ENCODE results near the gene PRX.

PRX gene

DNA sequence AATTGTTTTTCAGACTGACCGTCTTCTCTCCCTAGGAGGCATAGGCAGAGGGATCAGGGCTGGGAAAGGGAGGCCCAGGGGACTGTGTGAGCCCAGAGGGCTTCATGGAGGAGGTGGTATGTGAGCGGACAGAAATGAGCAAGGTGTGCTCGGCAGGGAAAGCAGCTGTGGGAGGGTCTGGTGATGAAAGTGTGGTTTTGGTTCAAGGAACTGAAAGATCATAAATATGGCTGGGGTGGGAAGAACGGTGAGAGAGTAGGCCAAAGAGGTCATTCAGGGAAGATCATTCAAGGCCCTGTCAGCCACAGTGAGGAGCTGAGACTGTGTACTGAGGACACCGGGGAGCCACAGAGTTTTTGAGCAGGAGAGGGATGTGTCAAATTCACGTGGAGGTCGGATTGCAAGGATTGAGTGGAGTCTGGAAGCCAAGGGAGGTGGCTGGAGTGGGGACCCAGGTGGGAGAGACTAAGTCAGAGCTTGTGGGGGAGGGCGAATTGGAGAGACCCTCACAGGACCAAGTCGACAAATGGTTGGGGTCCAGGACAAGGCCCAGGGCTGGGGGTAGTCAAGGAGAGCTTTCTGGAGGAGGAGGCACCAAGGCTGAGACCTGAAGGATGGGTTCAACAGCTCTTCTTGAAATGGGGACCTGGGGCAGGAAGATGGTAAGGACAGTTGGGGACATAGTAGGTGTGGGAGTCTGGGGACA lies 57.0 kb downstream of the PRX start:
- H3K36me3 ChIP-seq (ENCODE audit: insufficient read depth, low read length) = no peaks in the 10 kb centered on the region
- H3F3A ChIP-seq (ENCODE audit: low read depth) = no peaks in the 10 kb centered on the region
- no peaks in the 10 kb centered on the region for H3K79me2 ChIP-seq (ENCODE audit: insufficient read depth, low read length)
- no peaks in the 10 kb centered on the region for H3K9me3 ChIP-seq (ENCODE audit: insufficient read depth, low read depth, low read length)
- H2AFZ ChIP-seq (ENCODE audit: low read length) = no peak overlapping the region
- TF ChIP-seq, protein P1, sequence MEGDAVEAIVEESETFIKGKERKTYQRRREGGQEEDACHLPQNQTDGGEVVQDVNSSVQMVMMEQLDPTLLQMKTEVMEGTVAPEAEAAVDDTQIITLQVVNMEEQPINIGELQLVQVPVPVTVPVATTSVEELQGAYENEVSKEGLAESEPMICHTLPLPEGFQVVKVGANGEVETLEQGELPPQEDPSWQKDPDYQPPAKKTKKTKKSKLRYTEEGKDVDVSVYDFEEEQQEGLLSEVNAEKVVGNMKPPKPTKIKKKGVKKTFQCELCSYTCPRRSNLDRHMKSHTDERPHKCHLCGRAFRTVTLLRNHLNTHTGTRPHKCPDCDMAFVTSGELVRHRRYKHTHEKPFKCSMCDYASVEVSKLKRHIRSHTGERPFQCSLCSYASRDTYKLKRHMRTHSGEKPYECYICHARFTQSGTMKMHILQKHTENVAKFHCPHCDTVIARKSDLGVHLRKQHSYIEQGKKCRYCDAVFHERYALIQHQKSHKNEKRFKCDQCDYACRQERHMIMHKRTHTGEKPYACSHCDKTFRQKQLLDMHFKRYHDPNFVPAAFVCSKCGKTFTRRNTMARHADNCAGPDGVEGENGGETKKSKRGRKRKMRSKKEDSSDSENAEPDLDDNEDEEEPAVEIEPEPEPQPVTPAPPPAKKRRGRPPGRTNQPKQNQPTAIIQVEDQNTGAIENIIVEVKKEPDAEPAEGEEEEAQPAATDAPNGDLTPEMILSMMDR (conservative IDR thresholded peaks at IDR 0.05; ENCODE audit: low read length) = no peak
- no peak for TF ChIP-seq EZH2phosphoT487 (IDR thresholded peaks at IDR 0.05; ENCODE audit: borderline replicate concordance)
- no peak overlapping the region for H3K4me2 ChIP-seq (ENCODE audit: low read depth, low read length, poor library complexity, severe bottlenecking)
- no peak overlapping the region for H3K4me3 ChIP-seq (ENCODE audit: low read length, poor library complexity, severe bottlenecking)
- H3K27me3 ChIP-seq (ENCODE audit: insufficient read depth, low read length, poor library complexity, severe bottlenecking) = no peaks in the 10 kb centered on the region
- no peaks in the 10 kb centered on the region for H3K9me2 ChIP-seq (replicated peaks; ENCODE audit: low read depth, low read length)
- no peak overlapping the region for H3K9ac ChIP-seq (ENCODE audit: low read depth, low read length, poor library complexity, severe bottlenecking)
- no peaks in the 10 kb centered on the region for H4K20me1 ChIP-seq (ENCODE audit: insufficient read depth, low read length, poor library complexity, severe bottlenecking)
- H3K4me1 ChIP-seq (ENCODE audit: insufficient read depth, low read length, poor library complexity, severe bottlenecking) = peaks cover 5% of the 10 kb centered on the region

DNA sequence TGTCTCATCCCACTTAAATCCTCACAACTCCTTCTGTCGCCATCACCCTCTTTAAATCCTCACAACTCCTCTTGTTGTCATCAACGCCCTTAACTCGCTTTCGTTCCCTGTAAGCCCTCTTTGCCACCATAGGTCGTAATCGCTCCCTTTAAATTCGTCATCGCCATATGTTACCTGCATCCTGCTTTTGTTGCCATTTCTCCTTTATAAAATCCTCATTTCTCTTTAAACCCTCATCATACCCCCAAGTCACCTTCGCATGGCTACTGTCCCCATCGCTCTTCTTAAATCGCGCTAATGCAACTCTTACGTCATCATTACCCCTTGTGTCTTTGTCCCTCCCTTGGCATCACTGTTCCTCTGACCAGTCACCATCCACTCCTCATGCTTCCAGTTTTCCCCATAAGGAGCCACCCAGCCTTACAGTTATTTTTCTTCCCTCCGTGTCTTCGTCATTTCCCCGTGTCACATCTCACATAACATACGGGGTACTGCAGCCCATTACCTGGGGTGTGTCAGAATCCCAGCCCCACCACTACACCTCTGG lies 64.1 kb downstream of the PRX start:
- peak overlapping the region; percentile 87 for H3K4me3 ChIP-seq (ENCODE audit: low read length, poor library complexity, severe bottlenecking)
- H3K9ac ChIP-seq (ENCODE audit: low read depth, low read length, poor library complexity, severe bottlenecking) = peak overlapping the region; percentile 64
- H3F3A ChIP-seq (ENCODE audit: low read depth) = no peaks in the 10 kb centered on the region
- H3K27me3 ChIP-seq (ENCODE audit: insufficient read depth, low read length, poor library complexity, severe bottlenecking) = no peaks in the 10 kb centered on the region
- no peaks in the 10 kb centered on the region for H3K9me3 ChIP-seq (ENCODE audit: insufficient read depth, low read depth, low read length)
- no peaks in the 10 kb centered on the region for H3K9me2 ChIP-seq (replicated peaks; ENCODE audit: low read depth, low read length)
- TF ChIP-seq EZH2phosphoT487 (IDR thresholded peaks at IDR 0.05; ENCODE audit: borderline replicate concordance) = no peak
- TF ChIP-seq, protein P1 (conservative IDR thresholded peaks at IDR 0.05; ENCODE audit: low read length) = no peak
- peaks cover 24% of the 10 kb centered on the region for H3K79me2 ChIP-seq (ENCODE audit: insufficient read depth, low read length)
- peak overlapping the region; percentile 83 for H3K4me2 ChIP-seq (ENCODE audit: low read depth, low read length, poor library complexity, severe bottlenecking)
- H3K4me1 ChIP-seq (ENCODE audit: insufficient read depth, low read length, poor library complexity, severe bottlenecking) = peaks cover 23% of the 10 kb centered on the region
- no peak overlapping the region for H2AFZ ChIP-seq (ENCODE audit: low read length)
- H3K36me3 ChIP-seq (ENCODE audit: insufficient read depth, low read length) = no peaks in the 10 kb centered on the region
- H4K20me1 ChIP-seq (ENCODE audit: insufficient read depth, low read length, poor library complexity, severe bottlenecking) = peaks cover 5% of the 10 kb centered on the region

DNA sequence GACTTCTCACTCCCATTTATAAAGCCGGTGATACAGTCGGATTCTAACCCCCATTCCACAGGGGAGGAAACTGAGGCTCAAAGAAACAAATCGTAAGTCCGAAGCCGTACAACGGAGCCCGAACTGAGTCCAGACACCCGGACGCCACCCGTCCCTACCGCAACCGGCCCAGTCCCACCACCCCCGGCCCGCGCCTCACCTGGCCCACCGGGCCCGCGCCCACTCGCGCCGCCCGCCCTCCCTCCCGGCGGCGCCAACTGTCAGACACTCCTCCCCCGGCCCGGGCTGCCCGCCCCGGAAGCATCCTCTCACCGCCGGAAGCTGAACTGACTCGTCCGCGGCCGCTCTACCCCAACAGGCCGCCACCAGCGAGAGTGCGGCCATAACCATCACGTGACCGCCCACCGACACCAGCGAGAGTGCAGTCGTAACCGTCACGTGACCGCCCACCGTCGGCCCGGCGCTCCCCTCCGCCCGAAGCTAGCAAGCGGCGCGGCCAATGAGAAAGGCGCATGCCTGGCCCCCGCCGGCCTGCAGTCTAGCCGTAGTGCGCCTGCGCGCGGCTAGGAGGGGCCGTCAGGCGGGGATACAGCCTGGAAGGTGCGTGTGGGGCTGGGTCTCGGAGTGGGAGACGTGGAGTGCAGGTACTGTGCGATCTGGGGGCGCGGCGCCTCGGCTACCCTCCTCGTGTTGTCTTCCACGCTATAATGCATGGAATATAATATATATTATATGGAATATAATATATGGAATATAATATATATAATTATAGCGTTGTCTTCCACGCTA lies 64.9 kb downstream of the PRX start, which contains the start of the genes C19orf47 and PLD3:
C19orf47 (minus strand) TSS at position 273 of the 789 bp plus-strand sequence. CDS start 6,540 bp downstream, outside the sequence.
PLD3 (plus strand) TSS at position 571 of the 789 bp plus-strand sequence. CDS start 17,789 bp downstream, outside the sequence.
- Histone ChIP-seq H3K4me3 (ENCODE audit: low read length, poor library complexity, severe bottlenecking) (peak within 1 kb of the TSS; percentile 87), H3K9me3 (ENCODE audit: insufficient read depth, low read depth, low read length) (no peaks in the 10 kb centered on the region), H3K4me1 (ENCODE audit: insufficient read depth, low read length, poor library complexity, severe bottlenecking) (peaks cover 23% of the 10 kb centered on the region), H3K36me3 (ENCODE audit: insufficient read depth, low read length) (no peaks in the 10 kb centered on the region), H3K27me3 (ENCODE audit: insufficient read depth, low read length, poor library complexity, severe bottlenecking) (no peaks in the 10 kb centered on the region), H4K20me1 (ENCODE audit: insufficient read depth, low read length, poor library complexity, severe bottlenecking) (peaks cover 5% of the 10 kb centered on the region), H3K4me2 (ENCODE audit: low read depth, low read length, poor library complexity, severe bottlenecking) (peak within 1 kb of the TSS; percentile 99), H3K9ac (ENCODE audit: low read depth, low read length, poor library complexity, severe bottlenecking) (peak within 1 kb of the TSS; percentile 88), H2AFZ (ENCODE audit: low read length) (peak within 1 kb of the TSS; percentile 83), H3K79me2 (ENCODE audit: insufficient read depth, low read length) (peaks cover 24% of the 10 kb centered on the region), H3F3A (ENCODE audit: low read depth) (no peaks in the 10 kb centered on the region), H3K9me2 (replicated peaks; ENCODE audit: low read depth, low read length) (no peaks in the 10 kb centered on the region)
- no peak for TF ChIP-seq EZH2phosphoT487 (IDR thresholded peaks at IDR 0.05; ENCODE audit: borderline replicate concordance)
- TF ChIP-seq, protein P1 (conservative IDR thresholded peaks at IDR 0.05; ENCODE audit: low read length) = no peak

Measured in Loucy (cell line).